ENCODE measurements around the gene CIAO2B. TPM values are rescaled to one million over a fixed set of nuclear protein-coding genes. Genes with fewer than 3 reads are reported as not detected.

CIAO2B gene
- 55.5 and 76.0 TPM in 2 replicates for total RNA-seq (ENCODE audit: low replicate concordance)

- Mint-ChIP-seq H3K4me1 (peaks cover 32% of the 10 kb centered on the region), H3K36me3 (peaks cover 9% of the 10 kb centered on the region), H3K27me3 (ENCODE audit: insufficient read depth, low read depth) (peaks cover 2% of the 10 kb centered on the region), H3K27ac (peak within 1 kb of the TSS; percentile 82), H3K4me3 (peak within 1 kb of the TSS; percentile 96), H3K9me3 (no peaks in the 10 kb centered on the region)
- Histone ChIP-seq H3K36me3 (no peaks in the 10 kb centered on the region), H3K4me2 (peak within 1 kb of the TSS; percentile 93), H3K79me2 (ENCODE audit: low read depth) (peaks cover 9% of the 10 kb centered on the region), H4K20me1 (ENCODE audit: low read depth) (peaks cover 19% of the 10 kb centered on the region), H2AFZ (replicated peaks) (peak within 1 kb of the TSS; percentile 90), H3K27ac (no peak within 1 kb of the TSS), H3K4me3 (peak within 1 kb of the TSS; percentile 85), H3K27me3 (peaks cover 9% of the 10 kb centered on the region), H3F3A (ENCODE audit: low read depth) (no peaks in the 10 kb centered on the region), H3K9me3 (ENCODE audit: low read depth) (no peaks in the 10 kb centered on the region), H3K9ac (peak within 1 kb of the TSS; percentile 76), H3K4me1 (peaks cover 10% of the 10 kb centered on the region)
- peak; percentile 87 for DNase-seq (ENCODE audit: low spot score)
- TF ChIP-seq EZH2phosphoT487 (IDR thresholded peaks at IDR 0.05), result no peak
- peak; percentile 54 for TF ChIP-seq EZH2 (IDR thresholded peaks at IDR 0.05)
- TF ChIP-seq, protein P1, sequence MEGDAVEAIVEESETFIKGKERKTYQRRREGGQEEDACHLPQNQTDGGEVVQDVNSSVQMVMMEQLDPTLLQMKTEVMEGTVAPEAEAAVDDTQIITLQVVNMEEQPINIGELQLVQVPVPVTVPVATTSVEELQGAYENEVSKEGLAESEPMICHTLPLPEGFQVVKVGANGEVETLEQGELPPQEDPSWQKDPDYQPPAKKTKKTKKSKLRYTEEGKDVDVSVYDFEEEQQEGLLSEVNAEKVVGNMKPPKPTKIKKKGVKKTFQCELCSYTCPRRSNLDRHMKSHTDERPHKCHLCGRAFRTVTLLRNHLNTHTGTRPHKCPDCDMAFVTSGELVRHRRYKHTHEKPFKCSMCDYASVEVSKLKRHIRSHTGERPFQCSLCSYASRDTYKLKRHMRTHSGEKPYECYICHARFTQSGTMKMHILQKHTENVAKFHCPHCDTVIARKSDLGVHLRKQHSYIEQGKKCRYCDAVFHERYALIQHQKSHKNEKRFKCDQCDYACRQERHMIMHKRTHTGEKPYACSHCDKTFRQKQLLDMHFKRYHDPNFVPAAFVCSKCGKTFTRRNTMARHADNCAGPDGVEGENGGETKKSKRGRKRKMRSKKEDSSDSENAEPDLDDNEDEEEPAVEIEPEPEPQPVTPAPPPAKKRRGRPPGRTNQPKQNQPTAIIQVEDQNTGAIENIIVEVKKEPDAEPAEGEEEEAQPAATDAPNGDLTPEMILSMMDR (IDR thresholded peaks at IDR 0.05), result no peak
These were observed at the start of gene CIAO2B for GRCh38 chr16:66934138-66934838. CIAO2B (minus strand) TSS chr16:66934402; CDS start chr16:66934364, 38 bp downstream.

DNA sequence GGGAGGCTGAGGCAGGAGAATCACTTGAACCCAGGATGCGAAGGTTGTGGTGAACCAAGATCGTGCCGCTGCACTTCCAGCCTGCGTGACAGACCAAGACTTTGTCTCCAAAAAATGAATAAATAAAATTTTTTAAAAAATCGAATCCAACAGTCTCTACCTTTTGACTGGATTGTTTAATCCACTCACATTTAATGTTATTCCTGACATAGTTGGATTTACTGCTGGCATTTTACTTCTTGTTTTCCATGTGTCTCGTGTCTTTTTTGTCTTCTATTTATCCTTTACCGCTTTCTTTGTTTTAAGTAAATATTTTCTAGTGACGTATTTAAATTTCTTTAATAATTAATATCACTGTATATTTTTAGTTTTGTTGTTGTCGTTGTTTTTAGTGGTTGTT is 48.8 kb upstream of the CIAO2B start:
- H3K27me3 Mint-ChIP-seq (ENCODE audit: insufficient read depth, low read depth), result peaks cover 5% of the 10 kb centered on the region
- H3F3A ChIP-seq (ENCODE audit: low read depth), result no peaks in the 10 kb centered on the region
- H3K9me3 ChIP-seq (ENCODE audit: low read depth), result no peaks in the 10 kb centered on the region
- H2AFZ ChIP-seq (replicated peaks), result no peak overlapping the region
- no peaks in the 10 kb centered on the region for H3K36me3 Mint-ChIP-seq
- H3K4me1 Mint-ChIP-seq, result no peaks in the 10 kb centered on the region
- no peak overlapping the region for H3K4me3 ChIP-seq
- no peak for DNase-seq (ENCODE audit: low spot score)
- H3K27ac Mint-ChIP-seq, result no peak overlapping the region
- H3K4me1 ChIP-seq, result no peaks in the 10 kb centered on the region
- TF ChIP-seq, protein P1 (IDR thresholded peaks at IDR 0.05), result no peak
- TF ChIP-seq EZH2phosphoT487 (IDR thresholded peaks at IDR 0.05), result no peak
- H4K20me1 ChIP-seq (ENCODE audit: low read depth), result no peaks in the 10 kb centered on the region
- no peaks in the 10 kb centered on the region for H3K9me3 Mint-ChIP-seq
- peaks cover 5% of the 10 kb centered on the region for H3K27me3 ChIP-seq
- no peak overlapping the region for H3K9ac ChIP-seq
- no peaks in the 10 kb centered on the region for H3K79me2 ChIP-seq (ENCODE audit: low read depth)
- no peak overlapping the region for H3K27ac ChIP-seq
- no peak overlapping the region for H3K4me3 Mint-ChIP-seq
- H3K36me3 ChIP-seq, result no peaks in the 10 kb centered on the region
- H3K4me2 ChIP-seq, result no peak overlapping the region

- no peaks in the 10 kb centered on the region for H3K4me1 ChIP-seq
- no peak overlapping the region for H3K4me3 ChIP-seq
- H3K4me2 ChIP-seq, result no peak overlapping the region
- H4K20me1 ChIP-seq (ENCODE audit: low read depth), result no peaks in the 10 kb centered on the region
- H3F3A ChIP-seq (ENCODE audit: low read depth), result no peaks in the 10 kb centered on the region
- no peaks in the 10 kb centered on the region for H3K9me3 Mint-ChIP-seq
- no peak overlapping the region for H3K27ac ChIP-seq
- peaks cover 7% of the 10 kb centered on the region for H3K27me3 Mint-ChIP-seq (ENCODE audit: insufficient read depth, low read depth)
- peaks cover 5% of the 10 kb centered on the region for H3K27me3 ChIP-seq
- no peaks in the 10 kb centered on the region for H3K36me3 Mint-ChIP-seq
- peaks cover 16% of the 10 kb centered on the region for H3K4me1 Mint-ChIP-seq
- H3K79me2 ChIP-seq (ENCODE audit: low read depth), result no peaks in the 10 kb centered on the region
- no peak overlapping the region for H2AFZ ChIP-seq (replicated peaks)
- no peak overlapping the region for H3K4me3 Mint-ChIP-seq
- TF ChIP-seq EZH2 (IDR thresholded peaks at IDR 0.05) (no peak), EZH2phosphoT487 (IDR thresholded peaks at IDR 0.05) (no peak)
- TF ChIP-seq, protein P1 (IDR thresholded peaks at IDR 0.05), result no peak
- H3K9me3 ChIP-seq (ENCODE audit: low read depth), result no peaks in the 10 kb centered on the region
- no peak overlapping the region for H3K9ac ChIP-seq
- DNase-seq (ENCODE audit: low spot score), result no peak
- H3K27ac Mint-ChIP-seq, result no peak overlapping the region
- H3K36me3 ChIP-seq, result no peaks in the 10 kb centered on the region
These were observed 45.0 kb upstream of the CIAO2B start for GRCh38 chr16:66979011-66979717.
